ENCODE data around the gene OPCML. TPM values are rescaled to one million over a fixed set of nuclear protein-coding genes. Genes with fewer than 3 reads are reported as not detected.

Gene OPCML
- total RNA-seq, 1 experiment from 2014 or later, result not detected

GRCh38 chr11:132540581-132540980 is 991.7 kb downstream of the OPCML start:
- Histone ChIP-seq H3K4me2 (no peak overlapping the region), H3K79me2 (ENCODE audit: low read depth) (no peaks in the 10 kb centered on the region), H3K9me2 (ENCODE audit: insufficient read depth) (no peaks in the 10 kb centered on the region), H3K36me3 (ENCODE audit: low read depth) (no peaks in the 10 kb centered on the region), H3K27ac (no peak overlapping the region), H3F3A (ENCODE audit: insufficient read depth, low read depth) (no peaks in the 10 kb centered on the region), H4K20me1 (ENCODE audit: insufficient read depth) (no peaks in the 10 kb centered on the region), H3K4me1 (replicated peaks; ENCODE audit: insufficient read depth) (no peaks in the 10 kb centered on the region), H3K4me3 (no peak overlapping the region), H2AFZ (no peak overlapping the region), H3K9me3 (ENCODE audit: insufficient read depth, low read depth) (no peaks in the 10 kb centered on the region), H3K27me3 (ENCODE audit: insufficient read depth, low read depth) (no peaks in the 10 kb centered on the region)
- DNase-seq, result no peak
- BruUV-seq (replicated peaks), result no TSS peak
- CTCF ChIA-PET, result no interaction called here
- intact Hi-C loops (cut with micrococcal nuclease; ENCODE audit: unreplicated experiment), result no loop called here
- no peak for TF ChIP-seq CTCF (conservative IDR thresholded peaks at IDR 0.05)
- TF ChIP-seq EZH2 (IDR thresholded peaks at IDR 0.05; ENCODE audit: low read depth), result no peak
- POLR2A ChIA-PET (ENCODE audit: unreplicated experiment), result no interaction called here

- Histone ChIP-seq H3K36me3 (ENCODE audit: low read depth) (no peaks in the 10 kb centered on the region), H3K79me2 (ENCODE audit: low read depth) (no peaks in the 10 kb centered on the region), H3K4me3 (no peak overlapping the region), H3K27ac (no peak overlapping the region), H3K4me1 (replicated peaks; ENCODE audit: insufficient read depth) (no peaks in the 10 kb centered on the region), H3K9me2 (ENCODE audit: insufficient read depth) (no peaks in the 10 kb centered on the region), H3K27me3 (ENCODE audit: insufficient read depth, low read depth) (no peaks in the 10 kb centered on the region), H3K9me3 (ENCODE audit: insufficient read depth, low read depth) (no peaks in the 10 kb centered on the region), H2AFZ (no peak overlapping the region), H4K20me1 (ENCODE audit: insufficient read depth) (no peaks in the 10 kb centered on the region), H3F3A (ENCODE audit: insufficient read depth, low read depth) (no peaks in the 10 kb centered on the region), H3K4me2 (no peak overlapping the region)
- CTCF ChIA-PET, result no interaction called here
- TF ChIP-seq EZH2 (IDR thresholded peaks at IDR 0.05; ENCODE audit: low read depth) (no peak), CTCF (conservative IDR thresholded peaks at IDR 0.05) (no peak)
- intact Hi-C loops (cut with micrococcal nuclease; ENCODE audit: unreplicated experiment), result no loop called here
- no TSS peak for BruUV-seq (replicated peaks)
- POLR2A ChIA-PET (ENCODE audit: unreplicated experiment), result no interaction called here
- DNase-seq, result no peak
Measured at GRCh38 chr11:132539590-132540368, 992.5 kb downstream of the OPCML start.

- H3K27ac ChIP-seq, result no peak overlapping the region
- intact Hi-C loops (cut with micrococcal nuclease; ENCODE audit: unreplicated experiment), result no loop called here
- no peak overlapping the region for H2AFZ ChIP-seq
- H3K9me3 ChIP-seq (ENCODE audit: insufficient read depth, low read depth), result no peaks in the 10 kb centered on the region
- ChIA-PET POLR2A (ENCODE audit: unreplicated experiment) (no interaction called here), CTCF (no interaction called here)
- H3K27me3 ChIP-seq (ENCODE audit: insufficient read depth, low read depth), result no peaks in the 10 kb centered on the region
- TF ChIP-seq CTCF (conservative IDR thresholded peaks at IDR 0.05), result no peak
- TF ChIP-seq EZH2 (IDR thresholded peaks at IDR 0.05; ENCODE audit: low read depth), result no peak
- H3K36me3 ChIP-seq (ENCODE audit: low read depth), result no peaks in the 10 kb centered on the region
- no peaks in the 10 kb centered on the region for H3K79me2 ChIP-seq (ENCODE audit: low read depth)
- H3K4me3 ChIP-seq, result no peak overlapping the region
- DNase-seq, result no peak
- H3K4me1 ChIP-seq (replicated peaks; ENCODE audit: insufficient read depth), result no peaks in the 10 kb centered on the region
- H4K20me1 ChIP-seq (ENCODE audit: insufficient read depth), result no peaks in the 10 kb centered on the region
- no TSS peak for BruUV-seq (replicated peaks)
- H3K4me2 ChIP-seq, result no peak overlapping the region
- H3K9me2 ChIP-seq (ENCODE audit: insufficient read depth), result no peaks in the 10 kb centered on the region
- no peaks in the 10 kb centered on the region for H3F3A ChIP-seq (ENCODE audit: insufficient read depth, low read depth)
Measured at GRCh38 chr11:132538642-132539041, 993.7 kb downstream of the OPCML start.

All from PC-9 (cell line).